NCI-H2171 (cell line): Measurements from ENCODE around the gene TPX2.

Experiments
- DNase-seq: peaks from one replicate; lab custom pipeline; 2025; lab: John Stamatoyannopoulos, UW

The TPX2 gene, protein sequence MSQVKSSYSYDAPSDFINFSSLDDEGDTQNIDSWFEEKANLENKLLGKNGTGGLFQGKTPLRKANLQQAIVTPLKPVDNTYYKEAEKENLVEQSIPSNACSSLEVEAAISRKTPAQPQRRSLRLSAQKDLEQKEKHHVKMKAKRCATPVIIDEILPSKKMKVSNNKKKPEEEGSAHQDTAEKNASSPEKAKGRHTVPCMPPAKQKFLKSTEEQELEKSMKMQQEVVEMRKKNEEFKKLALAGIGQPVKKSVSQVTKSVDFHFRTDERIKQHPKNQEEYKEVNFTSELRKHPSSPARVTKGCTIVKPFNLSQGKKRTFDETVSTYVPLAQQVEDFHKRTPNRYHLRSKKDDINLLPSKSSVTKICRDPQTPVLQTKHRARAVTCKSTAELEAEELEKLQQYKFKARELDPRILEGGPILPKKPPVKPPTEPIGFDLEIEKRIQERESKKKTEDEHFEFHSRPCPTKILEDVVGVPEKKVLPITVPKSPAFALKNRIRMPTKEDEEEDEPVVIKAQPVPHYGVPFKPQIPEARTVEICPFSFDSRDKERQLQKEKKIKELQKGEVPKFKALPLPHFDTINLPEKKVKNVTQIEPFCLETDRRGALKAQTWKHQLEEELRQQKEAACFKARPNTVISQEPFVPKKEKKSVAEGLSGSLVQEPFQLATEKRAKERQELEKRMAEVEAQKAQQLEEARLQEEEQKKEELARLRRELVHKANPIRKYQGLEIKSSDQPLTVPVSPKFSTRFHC

DNA sequence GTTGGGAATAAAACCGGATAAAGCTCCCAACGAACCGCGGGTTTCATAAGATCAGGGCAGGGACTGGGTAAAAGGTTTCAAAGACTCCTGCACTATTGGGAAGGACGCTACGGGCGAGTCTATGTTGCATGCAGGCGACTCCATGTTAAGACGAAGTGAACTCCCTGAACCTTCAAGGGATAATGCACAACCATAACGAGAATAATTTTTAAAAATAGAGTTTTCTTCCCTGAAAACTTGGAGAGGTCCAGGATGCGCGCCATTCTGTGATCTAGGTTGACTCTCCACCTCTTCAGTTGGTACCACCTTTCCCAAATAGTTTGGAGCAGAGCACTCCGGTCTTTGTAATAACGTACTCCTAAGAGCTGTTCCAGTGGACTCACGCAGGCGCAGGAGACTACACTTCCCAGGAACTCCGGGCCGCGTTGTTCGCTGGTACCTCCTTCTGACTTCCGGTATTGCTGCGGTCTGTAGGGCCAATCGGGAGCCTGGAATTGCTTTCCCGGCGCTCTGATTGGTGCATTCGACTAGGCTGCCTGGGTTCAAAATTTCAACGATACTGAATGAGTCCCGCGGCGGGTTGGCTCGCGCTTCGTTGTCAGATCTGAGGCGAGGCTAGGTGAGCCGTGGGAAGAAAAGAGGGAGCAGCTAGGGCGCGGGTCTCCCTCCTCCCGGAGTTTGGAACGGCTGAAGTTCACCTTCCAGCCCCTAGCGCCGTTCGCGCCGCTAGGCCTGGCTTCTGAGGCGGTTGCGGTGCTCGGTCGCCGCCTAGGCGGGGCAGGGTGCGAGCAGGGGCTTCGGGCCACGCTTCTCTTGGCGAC is at the start of gene TPX2:
TPX2 (plus strand) TSS at position 562 of the 821 bp plus-strand sequence. CDS start 18,187 bp downstream, outside the sequence.
- peak; percentile 99 for DNase-seq

DNA sequence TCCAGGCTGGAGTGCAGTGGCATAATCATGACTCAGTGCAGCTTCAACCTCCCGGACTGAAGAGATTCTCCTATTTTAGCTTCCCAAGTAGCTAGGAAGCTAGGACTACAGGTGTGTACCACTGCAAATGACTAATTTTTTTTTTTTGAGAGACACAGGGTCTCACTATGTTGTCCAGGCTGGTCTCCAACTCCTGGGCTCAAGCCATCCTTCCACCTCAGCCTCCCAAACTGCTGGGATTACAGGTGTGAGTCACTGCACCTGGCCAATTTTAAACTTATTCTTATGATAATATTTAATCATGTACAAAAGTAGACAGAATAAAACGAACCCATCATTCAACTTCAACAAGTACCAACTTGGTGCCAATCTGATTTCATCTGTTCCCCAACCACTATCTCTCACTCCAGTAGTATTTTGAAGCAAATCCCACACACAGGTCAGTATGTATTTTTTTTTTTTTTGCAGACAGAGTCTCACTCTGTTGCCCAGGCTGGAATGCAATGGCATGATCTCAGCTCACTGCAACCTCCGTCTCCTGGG is 48.9 kb upstream of the TPX2 start:
- no peak for DNase-seq

DNA sequence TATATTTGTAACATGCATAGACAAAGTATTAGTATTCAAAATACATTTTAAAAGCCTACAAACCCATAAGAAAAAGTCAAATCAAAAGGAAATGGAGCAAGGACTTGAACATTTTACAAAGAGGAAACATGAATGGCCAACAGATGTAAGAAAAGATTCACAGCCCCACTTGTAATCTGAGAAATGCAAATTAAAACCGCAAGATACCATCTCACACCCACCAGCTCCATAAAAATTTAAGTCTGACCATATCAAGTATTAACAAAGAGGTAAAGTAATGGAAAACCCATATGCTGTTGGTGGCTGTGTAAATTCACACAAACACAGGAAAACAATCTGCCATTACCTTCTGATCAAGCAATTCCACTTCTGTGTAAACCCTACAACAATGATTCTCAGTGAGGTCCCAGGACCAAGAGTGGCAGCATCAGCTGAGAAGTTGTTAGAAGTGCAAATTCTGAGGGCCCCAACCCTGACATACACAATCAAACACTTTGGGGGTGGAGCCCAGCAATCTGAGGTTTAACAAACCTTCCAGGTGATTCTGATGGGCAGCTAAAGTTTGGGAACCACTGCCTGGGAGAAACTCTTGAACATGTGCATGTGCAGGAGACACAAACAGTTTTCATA is 47.3 kb upstream of the TPX2 start:
- DNase-seq, result peak; percentile 49

DNA sequence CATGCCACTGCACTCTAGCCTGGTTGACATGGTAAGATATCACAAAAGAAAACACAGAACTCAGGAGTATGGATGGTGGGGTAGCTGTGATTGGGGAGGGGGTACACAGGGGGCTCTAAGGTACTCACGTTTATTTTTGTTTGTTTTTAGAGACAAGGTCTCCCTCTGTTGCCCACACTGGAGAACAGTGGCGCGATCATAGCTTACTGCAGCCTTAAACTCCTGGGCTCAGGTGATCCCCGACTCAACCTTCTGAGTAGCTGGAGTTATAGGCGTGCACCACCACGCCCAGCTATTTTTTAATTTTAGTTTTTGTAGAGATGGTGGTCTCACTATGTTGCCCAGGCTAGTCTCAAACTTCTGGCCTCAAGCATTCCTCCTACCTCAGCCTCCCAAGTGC is 45.7 kb upstream of the TPX2 start:
- no peak for DNase-seq

DNA sequence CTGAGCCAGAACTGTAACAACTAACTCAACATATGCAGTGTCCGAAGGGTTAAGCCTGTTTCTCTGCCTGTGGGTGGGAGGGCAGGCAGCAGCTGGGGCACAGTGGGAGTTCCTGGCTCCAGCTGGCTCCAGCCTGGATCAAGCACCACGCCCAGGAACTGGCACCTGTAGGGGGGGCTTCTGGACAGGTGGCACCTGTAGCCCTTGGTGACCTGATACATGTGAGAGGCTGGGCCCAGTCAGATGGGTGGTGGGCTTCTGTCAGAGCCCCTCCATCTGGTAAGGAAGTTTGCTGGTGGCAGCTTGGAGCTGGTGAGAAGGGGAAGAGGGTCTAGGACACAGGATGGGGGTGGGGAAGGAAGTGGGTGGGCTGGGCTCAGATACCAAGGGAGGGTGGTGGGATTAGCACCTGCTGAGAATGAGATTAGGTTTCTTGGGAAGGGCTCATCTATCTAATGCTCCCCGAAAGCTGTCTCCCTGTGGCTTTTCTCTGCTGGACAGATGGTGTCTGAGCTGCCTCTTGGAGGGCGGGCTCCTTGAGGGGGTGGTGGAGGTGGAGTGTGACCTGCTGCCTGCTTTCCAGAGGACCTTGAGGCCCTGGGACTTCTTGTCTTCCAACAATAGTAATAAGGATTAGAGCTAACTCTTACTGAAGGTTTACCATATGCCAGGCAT is 45.0 kb upstream of the TPX2 start:
- DNase-seq, result peak; percentile 99

DNA sequence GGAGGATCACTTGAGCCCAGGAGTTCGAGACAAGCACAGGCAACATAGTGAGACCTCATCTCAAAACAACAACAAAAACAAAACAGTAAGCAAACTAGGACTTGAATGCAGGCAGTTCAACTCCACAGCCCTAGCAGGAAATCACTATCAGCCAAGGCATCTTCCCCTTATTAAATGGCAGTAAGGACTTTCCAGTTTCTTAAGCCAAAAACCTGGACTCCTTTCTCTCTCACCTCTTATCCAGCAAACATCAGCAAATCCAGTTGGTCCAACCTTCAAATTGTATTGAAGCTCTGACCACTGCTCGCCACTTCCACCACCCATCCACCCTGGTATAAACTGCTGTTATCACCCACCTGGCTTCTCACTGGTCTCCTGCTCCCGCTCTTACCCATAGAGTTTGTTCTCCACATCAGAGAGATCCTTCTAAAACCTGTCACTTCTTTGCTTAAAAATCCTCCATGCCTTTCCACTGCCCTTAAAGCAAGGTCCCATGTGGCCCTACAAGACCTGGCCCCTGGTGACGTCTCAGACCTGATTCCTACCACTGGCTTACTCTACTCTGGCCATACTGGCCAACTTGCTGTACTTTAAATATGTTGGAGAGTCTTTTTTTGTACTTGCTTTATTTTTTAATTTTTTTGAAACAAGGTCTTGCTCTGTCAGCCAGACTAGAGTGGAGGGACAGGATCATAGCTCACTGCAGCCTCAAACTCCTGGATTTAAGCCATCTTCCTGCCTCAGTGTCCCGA is 44.1 kb upstream of the TPX2 start:
- no peak for DNase-seq

DNA sequence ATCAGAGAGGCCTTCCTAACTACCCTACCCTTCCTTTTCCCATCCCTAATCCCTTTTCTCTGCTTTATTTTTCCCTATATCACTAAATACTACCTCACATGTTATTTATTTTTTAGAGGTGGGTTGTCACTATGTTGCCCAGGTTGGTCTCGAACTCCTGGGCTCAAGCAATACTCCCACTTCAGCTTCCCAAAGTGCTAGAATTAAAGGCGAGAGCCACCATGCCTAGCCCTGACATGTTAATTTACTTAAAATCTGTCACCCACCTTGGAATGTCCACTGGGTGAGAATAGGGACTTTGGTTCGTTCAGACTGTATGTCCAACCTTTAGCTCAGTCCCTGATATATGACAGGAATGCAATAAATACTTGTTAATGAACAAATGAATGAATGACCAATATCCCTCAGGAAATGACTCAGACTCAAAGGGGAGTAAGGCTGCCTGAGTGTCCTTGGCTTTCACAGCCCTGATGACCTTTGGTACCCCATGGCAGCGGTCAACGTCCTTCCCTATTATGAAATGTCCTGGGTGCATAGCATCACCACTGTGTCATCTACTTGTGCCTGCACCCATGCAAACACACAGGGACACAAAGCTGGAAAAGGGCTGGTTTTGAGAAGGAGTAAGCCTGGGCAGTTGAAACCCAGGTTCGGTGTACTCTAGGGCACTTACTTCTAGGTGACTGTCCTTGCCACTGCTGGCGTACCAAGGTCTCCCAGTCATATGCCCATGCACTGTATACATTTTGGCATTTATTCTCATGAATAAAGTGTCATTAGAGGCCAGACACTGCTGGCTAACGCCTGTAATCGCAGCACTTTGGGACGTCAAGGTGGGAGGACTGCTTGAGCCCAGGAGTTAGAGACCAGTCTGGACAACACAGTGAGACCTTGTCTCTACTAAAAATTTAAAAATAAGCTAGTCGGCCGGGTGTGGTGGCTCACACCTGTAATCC is 43.0 kb upstream of the TPX2 start:
- no peak for DNase-seq

DNA sequence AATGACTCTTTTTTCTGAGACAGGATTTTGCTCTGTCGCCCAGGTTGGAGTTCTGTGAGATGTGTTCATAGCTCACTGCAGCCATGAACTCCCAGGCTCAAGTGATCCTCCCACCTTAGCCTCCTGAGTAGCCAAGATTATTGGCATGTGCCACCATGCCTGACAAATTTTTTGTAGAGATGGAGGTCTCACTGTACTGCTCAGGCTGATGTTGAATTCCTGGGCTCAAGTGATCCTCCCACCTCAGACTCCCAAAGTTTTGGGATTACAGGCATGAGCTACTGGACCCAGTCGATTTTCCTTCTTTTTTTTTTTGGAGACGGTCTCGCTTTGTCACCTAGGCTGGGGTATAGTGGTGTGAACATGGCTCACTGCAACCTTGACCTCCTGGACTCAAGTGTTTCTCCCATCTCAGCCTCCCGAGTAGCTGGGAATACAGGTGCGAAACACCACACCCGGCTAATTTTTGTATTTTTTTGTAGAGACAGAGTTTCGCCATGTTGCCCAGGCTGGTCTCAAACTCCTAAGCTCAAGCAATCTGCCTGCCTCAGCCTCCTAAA is 40.8 kb upstream of the TPX2 start:
- no peak for DNase-seq

DNA sequence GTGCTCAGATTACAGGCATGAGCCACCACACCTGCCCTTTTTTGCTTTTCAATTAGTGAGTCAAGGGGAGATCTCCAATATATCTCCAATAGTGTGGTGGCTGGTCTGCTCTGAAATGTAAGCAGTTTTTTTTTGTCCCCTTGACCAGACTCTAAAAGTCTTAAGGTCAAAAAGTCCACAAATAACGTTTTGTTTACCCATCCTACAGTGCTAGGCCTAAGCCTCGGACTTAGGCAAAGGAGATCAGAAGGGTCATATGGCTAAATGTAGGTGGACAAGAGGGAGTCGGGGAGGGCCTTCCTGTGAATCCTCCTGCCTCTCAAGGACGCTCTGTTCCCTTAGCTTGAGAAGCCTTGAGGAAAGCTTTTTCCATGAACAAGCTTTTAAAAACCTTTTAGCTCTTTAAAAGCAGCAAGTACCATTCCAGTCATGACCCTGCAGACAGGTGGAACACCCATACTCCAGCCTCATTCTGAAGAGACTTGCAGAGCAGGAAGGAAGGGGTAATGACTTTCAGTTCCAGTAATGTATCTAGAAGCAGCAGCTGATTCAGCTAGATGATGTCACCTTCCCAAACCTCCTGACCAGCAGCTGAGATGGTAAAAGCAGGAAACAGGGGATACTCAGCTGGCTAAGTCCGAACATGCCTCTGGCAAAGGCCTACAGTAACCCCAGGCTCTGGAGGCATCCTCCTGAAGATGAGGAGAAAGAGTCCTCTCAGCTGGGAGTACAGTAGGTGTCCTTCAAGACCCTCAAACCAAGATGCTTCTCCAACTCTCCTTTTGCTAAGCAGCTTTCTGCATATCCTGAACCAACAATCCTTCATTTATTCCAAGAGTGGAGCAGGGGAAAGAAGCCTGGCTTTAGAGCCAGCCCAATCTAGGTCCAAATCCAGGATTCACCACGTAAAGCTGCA is 40.0 kb upstream of the TPX2 start:
- no peak for DNase-seq

DNA sequence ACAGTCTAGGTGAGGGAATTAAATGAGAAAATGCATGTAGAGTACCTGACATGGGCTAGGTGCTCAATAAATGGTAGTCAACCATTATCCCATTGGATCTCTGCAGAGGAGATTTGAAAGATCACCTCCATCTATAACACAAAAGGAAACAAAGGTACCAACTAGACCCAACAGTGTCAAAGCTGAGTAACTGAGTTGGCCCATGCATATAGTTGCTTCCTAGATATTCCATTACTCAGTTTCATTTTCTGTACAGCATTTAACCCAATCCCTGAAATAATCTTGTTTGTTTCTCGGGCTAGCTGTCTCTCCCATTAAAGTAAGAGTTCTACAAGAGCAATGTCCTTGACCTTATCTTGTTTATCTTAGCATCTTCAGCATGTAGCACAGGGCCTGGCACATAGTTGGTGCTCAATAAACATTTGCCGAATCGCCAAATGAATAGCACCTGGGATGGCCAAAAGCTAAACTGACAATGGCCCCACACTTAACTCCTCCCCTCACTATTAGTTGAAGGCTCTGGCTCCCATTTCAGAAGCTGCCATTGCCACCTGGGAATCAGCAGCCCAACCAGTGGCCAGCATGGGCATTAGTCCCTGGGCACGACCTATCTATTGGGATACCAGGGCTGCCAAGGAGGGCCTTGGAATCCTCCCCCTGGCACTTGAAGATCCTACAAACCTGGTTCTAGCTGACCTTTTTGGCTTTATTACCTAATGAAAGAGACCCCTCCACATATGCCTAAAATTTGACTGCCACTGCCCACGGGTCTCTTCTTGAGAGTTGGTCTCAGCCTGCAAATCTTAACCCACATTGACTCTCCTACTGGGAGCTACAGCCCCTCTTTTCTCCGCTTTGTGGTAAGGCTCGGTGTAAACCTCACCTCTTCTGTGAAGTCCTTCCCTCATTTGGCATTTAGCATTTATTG is 39.0 kb upstream of the TPX2 start:
- DNase-seq, result no peak

DNA sequence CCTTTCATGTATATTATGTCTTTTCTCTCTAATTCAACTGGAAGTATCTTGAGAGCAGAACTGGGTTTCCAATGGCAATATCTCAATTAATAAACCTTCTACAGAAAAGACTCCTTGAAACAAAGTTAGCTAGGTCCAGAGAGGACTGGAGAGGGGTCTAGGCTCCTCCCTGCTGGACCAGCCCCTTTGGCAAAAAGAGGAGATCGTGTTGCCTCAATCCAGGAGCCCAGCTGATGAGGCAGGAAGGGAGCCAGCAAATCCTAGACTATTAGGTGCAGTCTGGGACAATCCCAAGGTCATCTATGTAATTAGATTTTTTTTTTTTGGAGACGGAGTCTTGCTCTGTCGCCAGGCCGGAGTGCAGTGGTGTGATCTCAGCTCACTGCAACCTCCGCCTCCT is 38.3 kb upstream of the TPX2 start:
- DNase-seq, result no peak

DNA sequence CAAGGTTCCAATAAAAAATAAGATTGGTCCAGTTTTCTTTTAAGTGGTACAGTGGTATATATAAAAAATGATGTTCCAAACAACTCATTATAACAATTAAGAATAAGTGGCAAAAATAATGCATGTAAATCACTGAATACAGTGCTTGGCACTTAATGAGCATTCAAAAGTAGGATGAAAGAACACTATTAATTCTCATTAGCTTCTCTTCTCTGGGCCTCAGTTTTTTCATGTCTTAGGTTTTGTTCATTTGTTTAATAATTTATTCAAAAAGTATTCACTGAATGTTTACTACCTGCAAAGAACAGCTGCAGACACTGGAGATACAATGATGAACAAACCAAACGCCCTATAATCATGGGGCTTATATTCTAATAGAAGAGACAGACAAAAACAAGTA is 37.5 kb upstream of the TPX2 start:
- no peak for DNase-seq

DNA sequence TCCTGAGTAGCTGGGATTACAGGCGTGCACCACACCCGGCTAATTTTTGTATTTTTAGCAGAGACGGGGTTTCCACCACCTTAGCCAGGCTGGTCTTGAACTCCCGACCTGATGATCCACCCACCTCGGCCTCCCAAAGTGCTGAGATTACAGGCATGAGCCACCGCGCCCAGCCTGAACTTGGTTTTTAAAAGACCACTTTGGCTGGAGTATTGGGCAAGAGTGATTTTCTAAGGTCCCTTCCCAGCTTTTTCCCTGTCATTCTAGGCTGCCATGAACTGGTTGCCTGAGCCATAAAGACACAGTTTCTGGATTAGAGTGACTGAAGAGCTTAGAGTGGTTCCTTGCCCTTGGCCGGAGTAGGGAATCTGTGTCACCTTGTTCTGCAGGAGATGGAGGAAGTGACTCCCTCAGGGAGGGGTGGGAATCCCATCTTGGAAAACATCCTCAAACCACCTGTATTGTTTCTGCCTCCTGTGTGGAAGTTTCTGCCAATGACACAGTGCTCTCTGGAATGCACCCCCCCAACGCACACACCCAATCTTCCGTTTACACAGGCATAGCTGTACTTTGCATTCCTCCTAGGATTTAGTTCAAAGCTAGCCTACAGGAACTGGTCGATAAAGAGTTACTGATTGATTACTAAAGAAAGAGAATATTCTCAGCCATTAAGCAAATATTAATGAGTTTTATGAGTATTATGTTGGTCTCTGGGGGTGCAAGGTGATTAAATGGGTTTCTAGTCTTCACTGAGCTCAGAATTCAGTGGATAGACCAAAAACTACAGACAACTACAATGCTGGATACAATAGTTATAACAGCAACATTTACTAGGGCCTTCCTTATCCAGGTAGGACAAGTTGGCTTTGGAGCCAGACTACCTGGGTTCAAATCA is 34.6 kb upstream of the TPX2 start:
- no peak for DNase-seq

DNA sequence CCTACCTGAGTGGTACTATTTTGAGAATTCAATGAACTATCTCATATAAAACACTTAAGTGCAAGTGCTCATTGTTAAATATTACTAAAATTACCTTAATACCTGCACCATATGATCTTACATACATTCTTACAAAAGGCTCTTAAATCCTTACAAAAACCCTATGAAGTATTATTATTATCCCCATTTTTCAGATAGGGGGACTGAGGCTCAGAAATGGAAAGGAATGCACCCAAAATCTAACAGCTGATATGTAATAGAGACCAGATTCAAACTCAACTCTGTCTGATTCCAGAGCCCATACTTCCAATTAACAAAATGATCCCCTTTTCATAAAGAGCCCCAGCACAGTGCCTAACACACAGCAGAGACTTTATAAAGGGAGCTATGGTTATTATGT is 33.9 kb upstream of the TPX2 start:
- no peak for DNase-seq
